HepG2 (cell line): Measurements from ENCODE around the gene CCNB1. TPM values are rescaled to one million over a fixed set of nuclear protein-coding genes. Genes with fewer than 3 reads are reported as not detected.
A peak's percentile ranks its signal among the peaks of the same experiment; 100 is the strongest.

Experiments used
- AHR ChIP-seq: IDR thresholded peaks from 2 replicates; pipeline ENCODE4 v1.6.1; 2018; ENCODE audit warnings: missing genetic modification reagents, missing compliant biosample characterization
- ARNTL ChIP-seq: sonication (generic); formaldehyde crosslinking; IDR thresholded peaks from 2 replicates; pipeline ENCODE4 v1.4.0; 2020; ENCODE audit warnings: mild to moderate bottlenecking, missing genetic modification reagents
- CEBPZ ChIP-seq: IDR thresholded peaks from 2 replicates; pipeline ENCODE4 v1.6.1; 2012; ENCODE audit warnings: low read length, improper control_type of control experiment
- JARID2 ChIP-seq: sonication (generic); formaldehyde crosslinking; IDR thresholded peaks from 2 replicates; pipeline ENCODE4 v1.8.1; 2023; ENCODE audit warnings: missing genetic modification reagents, inconsistent platforms; ENCODE audit not compliant: insufficient replicate concordance
- MAFF ChIP-seq: IDR thresholded peaks from 2 replicates; pipeline ENCODE4 v1.6.1; 2011; ENCODE audit warnings: low read depth, low read length, improper control_type of control experiment
- NFE2 ChIP-seq: sonication (generic); formaldehyde crosslinking; IDR thresholded peaks from 2 replicates; pipeline ENCODE4 v1.4.0; 2020; ENCODE audit warnings: missing genetic modification reagents
- PHF8 ChIP-seq: sonication (generic); formaldehyde crosslinking; IDR thresholded peaks from 2 replicates; pipeline ENCODE4 v1.5.0; 2020; ENCODE audit warnings: missing genetic modification reagents
- POLR2A ChIP-seq, 2 experiments: IDR thresholded peaks; 2 replicates each; pipeline ENCODE4 v1.6.1; 2011; ENCODE audit warnings: low read depth in 2 of 2, low read length in 2 of 2, mild to moderate bottlenecking in 1 of 2, moderate library complexity in 1 of 2; ENCODE audit not compliant: insufficient read depth in 1 of 2
- POLR2G ChIP-seq: fragments of 200-400 bp; formaldehyde crosslinking; IDR thresholded peaks from 2 replicates; pipeline ENCODE4 v1.6.1; 2018; ENCODE audit warnings: mild to moderate bottlenecking, low read depth, low read length, moderate library complexity
- SOX13 ChIP-seq, 3 experiments: fragments of 450-650 bp in 1 of 3; sonication (generic) in 1 of 3; formaldehyde crosslinking in 1 of 3; IDR thresholded peaks in 2 of 3; conservative IDR thresholded peaks in 1 of 3; 2 replicates each; pipeline versions ENCODE4 v1.5.0 to v1.6.1; 2016 to 2020; ENCODE audit warnings: antibody characterized with exemption in 1 of 3, mild to moderate bottlenecking in 1 of 3, missing compliant biosample characterization in 1 of 3, missing genetic modification reagents in 1 of 3, moderate library complexity in 1 of 3
- SP2 ChIP-seq: sonication (generic); formaldehyde crosslinking; IDR thresholded peaks from 2 replicates; pipeline ENCODE4 v1.5.1; 2020; ENCODE audit warnings: mild to moderate bottlenecking, missing genetic modification reagents
- TBX2 ChIP-seq: sonication (generic); formaldehyde crosslinking; IDR thresholded peaks from 2 replicates; pipeline ENCODE4 v1.5.0; 2020; ENCODE audit warnings: missing genetic modification reagents, mild to moderate bottlenecking, borderline replicate concordance
- TOE1 ChIP-seq: sonication (generic); formaldehyde crosslinking; IDR thresholded peaks from 2 replicates; pipeline ENCODE4 v1.4.0; 2020; ENCODE audit warnings: mild to moderate bottlenecking, missing genetic modification reagents
- ZMAT3 ChIP-seq: sonication (generic); formaldehyde crosslinking; conservative IDR thresholded peaks from 2 replicates; pipeline ENCODE4 v1.7.0; 2021; ENCODE audit warnings: missing genetic modification reagents
- ZNF264 ChIP-seq: sonication (generic); formaldehyde crosslinking; IDR thresholded peaks from 2 replicates; pipeline ENCODE4 v1.4.0; 2020; ENCODE audit warnings: missing genetic modification reagents
- ZNF44 ChIP-seq: sonication (generic); formaldehyde crosslinking; IDR thresholded peaks from 2 replicates; pipeline ENCODE4 v1.5.1; 2020; ENCODE audit warnings: mild to moderate bottlenecking, missing genetic modification reagents
- ZNF558 ChIP-seq: sonication (generic); formaldehyde crosslinking; IDR thresholded peaks from 2 replicates; pipeline ENCODE4 v1.9.0; 2022; ENCODE audit warnings: mild to moderate bottlenecking, missing genetic modification reagents, borderline replicate concordance
- ZNF567 ChIP-seq: sonication (generic); formaldehyde crosslinking; IDR thresholded peaks from 2 replicates; pipeline ENCODE4 v1.8.1; 2023; ENCODE audit warnings: mild to moderate bottlenecking, missing genetic modification reagents, borderline replicate concordance
- ZNF660 ChIP-seq: sonication (generic); formaldehyde crosslinking; IDR thresholded peaks from 2 replicates; pipeline ENCODE4 v1.5.1; 2020; ENCODE audit warnings: mild to moderate bottlenecking, low read depth, missing genetic modification reagents, borderline replicate concordance
- ZNF709 ChIP-seq: sonication (generic); formaldehyde crosslinking; IDR thresholded peaks from 2 replicates; pipeline ENCODE4 v1.5.0; 2020; ENCODE audit warnings: mild to moderate bottlenecking, missing genetic modification reagents
- ZNF782 ChIP-seq: sonication (generic); formaldehyde crosslinking; IDR thresholded peaks from 2 replicates; pipeline ENCODE4 v1.4.0; 2020; ENCODE audit warnings: missing genetic modification reagents, mild to moderate bottlenecking, borderline replicate concordance
- polyA plus RNA-seq, 8 experiments: library from polyadenylated mRNA; depleted of rRNA in 3 of 8; stranded (reverse) in 7 of 8; unstranded in 1 of 8; fragments of >200 nt; fragmentation: Illumina TruSeq in 4 of 8; extraction: Trizol in 4 of 8; gene quantifications; 2 replicates each; pipeline versions ENCODE4 v1.2.1 to v1.2.3, GENCODE V29; 2011 to 2016; ENCODE audit warnings: low read depth in 4 of 8, missing spikeins in 1 of 8, mixed read lengths in 1 of 8; ENCODE audit not compliant: insufficient read depth in 1 of 8
- total RNA-seq, 5 experiments: library from RNA; depleted of rRNA; stranded (reverse); fragments of >200 nt; fragmentation: Illumina TruSeq; extraction: Trizol; gene quantifications; 2 replicates each; pipeline ENCODE4 v1.2.3, GENCODE V29; 2016; ENCODE audit warnings: low read depth in 1 of 5
- TF ChIP-seq, protein P1 (sequence below): sonication (generic); formaldehyde crosslinking; conservative IDR thresholded peaks from 2 replicates; pipeline ENCODE4 v1.5.0; 2020; ENCODE audit warnings: missing genetic modification reagents
- TF ChIP-seq, protein P2 (sequence below): sonication (generic); formaldehyde crosslinking; IDR thresholded peaks from 2 replicates; pipeline ENCODE4 v1.4.0; 2020; ENCODE audit warnings: missing genetic modification reagents, low read depth, mild to moderate bottlenecking, borderline replicate concordance

The CCNB1 gene
- total and polyA plus RNA-seq, 2 of the 13 experiments (the other 11 are each of a cell fraction or from before 2014, with no cell fraction given): 82.3 to 316 TPM

- no peak for TF ChIP-seq ZNF782
- no peak for TF ChIP-seq SOX13 (IDR thresholded peaks at IDR 0.05)
- peak in 1 of 2 experiments; percentile 37; a peak in 2 of 4 replicates for TF ChIP-seq SOX13 (CRISPR knock-in tag; conservative IDR thresholded peaks at IDR 0.05 in 1 of 2, IDR thresholded peaks at IDR 0.05 in 1 of 2)
- no peak for TF ChIP-seq MAFF
- no peak for TF ChIP-seq TOE1
- TF ChIP-seq ZNF264: no peak
- TF ChIP-seq POLR2A (IDR thresholded peaks at IDR 0.05; ENCODE audit: insufficient read depth in 1 of 2, low read depth in 2 of 2, low read length in 2 of 2): peak; percentile 86 to 93
- peak; percentile 94 for TF ChIP-seq PHF8 (CRISPR knock-in tag)
- no peak for TF ChIP-seq CEBPZ
- no peak for TF ChIP-seq NFE2 (CRISPR knock-in tag)
- peak; percentile 81; the same call in 1 of the 2 replicates for TF ChIP-seq ZNF558 (CRISPR knock-in tag)
- no peak for TF ChIP-seq ZNF660 (CRISPR knock-in tag)
- peak; percentile 78 for TF ChIP-seq SP2 (CRISPR knock-in tag)
- TF ChIP-seq, protein P1, sequence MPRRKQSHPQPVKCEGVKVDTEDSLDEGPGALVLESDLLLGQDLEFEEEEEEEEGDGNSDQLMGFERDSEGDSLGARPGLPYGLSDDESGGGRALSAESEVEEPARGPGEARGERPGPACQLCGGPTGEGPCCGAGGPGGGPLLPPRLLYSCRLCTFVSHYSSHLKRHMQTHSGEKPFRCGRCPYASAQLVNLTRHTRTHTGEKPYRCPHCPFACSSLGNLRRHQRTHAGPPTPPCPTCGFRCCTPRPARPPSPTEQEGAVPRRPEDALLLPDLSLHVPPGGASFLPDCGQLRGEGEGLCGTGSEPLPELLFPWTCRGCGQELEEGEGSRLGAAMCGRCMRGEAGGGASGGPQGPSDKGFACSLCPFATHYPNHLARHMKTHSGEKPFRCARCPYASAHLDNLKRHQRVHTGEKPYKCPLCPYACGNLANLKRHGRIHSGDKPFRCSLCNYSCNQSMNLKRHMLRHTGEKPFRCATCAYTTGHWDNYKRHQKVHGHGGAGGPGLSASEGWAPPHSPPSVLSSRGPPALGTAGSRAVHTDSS (CRISPR knock-in tag): 0 out of 2 replicates have a peak, but pooled peaks have one; percentile 36
- peak; percentile 70; the same call in 1 of the 2 replicates for TF ChIP-seq AHR
- TF ChIP-seq, protein P2, sequence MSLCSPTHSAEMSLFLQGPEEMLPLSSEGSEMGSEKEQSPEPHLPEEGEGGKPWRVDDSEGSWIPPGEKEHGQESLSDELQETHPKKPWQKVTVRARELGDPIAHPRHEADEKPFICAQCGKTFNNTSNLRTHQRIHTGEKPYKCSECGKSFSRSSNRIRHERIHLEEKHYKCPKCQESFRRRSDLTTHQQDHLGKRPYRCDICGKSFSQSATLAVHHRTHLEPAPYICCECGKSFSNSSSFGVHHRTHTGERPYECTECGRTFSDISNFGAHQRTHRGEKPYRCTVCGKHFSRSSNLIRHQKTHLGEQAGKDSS (CRISPR knock-in tag): no peak
- TF ChIP-seq TBX2 (CRISPR knock-in tag): peak; percentile 80
- peak; percentile 35 for TF ChIP-seq JARID2 (CRISPR knock-in tag)
- TF ChIP-seq ARNTL (CRISPR knock-in tag): peak; percentile 76; the same call in 1 of the 2 replicates
- TF ChIP-seq ZNF567: peak; percentile 68; the same call in 1 of the 2 replicates
- peak; percentile 64; the same call in 1 of the 2 replicates for TF ChIP-seq ZNF44
- peak; percentile 64; the same call in 1 of the 2 replicates for TF ChIP-seq ZMAT3 (CRISPR knock-in tag)
- peak; percentile 76; the same call in 1 of the 2 replicates for TF ChIP-seq ZNF709
- peak; percentile 95 for TF ChIP-seq POLR2G
Observed at GRCh38 chr5:69217548-69218526, 50.9 kb downstream of the CCNB1 start (continued).
